ENCODE results near the gene DIO1.

The DIO1 gene

DNA sequence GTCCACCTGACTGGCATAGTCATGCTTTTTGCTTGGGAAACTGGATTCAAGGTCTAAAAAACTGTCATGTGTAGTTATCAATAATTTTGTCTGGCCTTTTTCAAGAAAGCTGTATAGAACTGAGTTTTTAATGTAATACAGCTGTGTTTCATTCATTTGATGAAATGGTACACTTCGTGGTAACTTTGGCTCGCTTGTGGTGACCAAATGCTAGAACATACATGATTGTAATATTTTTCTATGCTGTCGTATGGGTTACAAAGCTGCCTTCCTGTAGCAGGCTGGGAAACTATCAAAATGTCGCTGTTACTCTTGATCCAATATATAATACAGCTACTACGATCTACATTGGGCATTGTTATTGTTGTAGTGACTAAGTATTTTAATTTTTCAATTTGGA lies 54.3 kb downstream of the DIO1 start:
- Histone ChIP-seq H3K4me1 (ENCODE audit: control insufficient read depth, low read length) (peaks cover 30% of the 10 kb centered on the region), H3K36me3 (ENCODE audit: control insufficient read depth, low read length) (peaks cover 47% of the 10 kb centered on the region), H3K9me2 (replicated peaks; ENCODE audit: control insufficient read depth, low read length) (no peaks in the 10 kb centered on the region), H4K20me1 (ENCODE audit: control insufficient read depth, insufficient read depth, low read depth, low read length) (peaks cover 16% of the 10 kb centered on the region; the same call in 1 of the 2 replicates), H3K79me2 (ENCODE audit: control insufficient read depth, low read length) (peaks cover 56% of the 10 kb centered on the region), H3K27me3 (ENCODE audit: control insufficient read depth, low read length) (no peaks in the 10 kb centered on the region), H3K27ac (ENCODE audit: low read depth, low read length) (no peak overlapping the region), H3K9me3 (ENCODE audit: control insufficient read depth, insufficient read depth, low read length) (no peaks in the 10 kb centered on the region), H3K4me2 (ENCODE audit: low read length) (no peak overlapping the region), H3F3A (ENCODE audit: control insufficient read depth, insufficient read depth) (0 out of 2 replicates have a peak, but pooled peaks cover 4% of the 10 kb centered on the region), H3K4me3 (ENCODE audit: low read length) (no peak overlapping the region)
- TF ChIP-seq EZH2phosphoT487 (IDR thresholded peaks at IDR 0.05; ENCODE audit: borderline replicate concordance, low read length): no peak
- TF ChIP-seq, protein P1, sequence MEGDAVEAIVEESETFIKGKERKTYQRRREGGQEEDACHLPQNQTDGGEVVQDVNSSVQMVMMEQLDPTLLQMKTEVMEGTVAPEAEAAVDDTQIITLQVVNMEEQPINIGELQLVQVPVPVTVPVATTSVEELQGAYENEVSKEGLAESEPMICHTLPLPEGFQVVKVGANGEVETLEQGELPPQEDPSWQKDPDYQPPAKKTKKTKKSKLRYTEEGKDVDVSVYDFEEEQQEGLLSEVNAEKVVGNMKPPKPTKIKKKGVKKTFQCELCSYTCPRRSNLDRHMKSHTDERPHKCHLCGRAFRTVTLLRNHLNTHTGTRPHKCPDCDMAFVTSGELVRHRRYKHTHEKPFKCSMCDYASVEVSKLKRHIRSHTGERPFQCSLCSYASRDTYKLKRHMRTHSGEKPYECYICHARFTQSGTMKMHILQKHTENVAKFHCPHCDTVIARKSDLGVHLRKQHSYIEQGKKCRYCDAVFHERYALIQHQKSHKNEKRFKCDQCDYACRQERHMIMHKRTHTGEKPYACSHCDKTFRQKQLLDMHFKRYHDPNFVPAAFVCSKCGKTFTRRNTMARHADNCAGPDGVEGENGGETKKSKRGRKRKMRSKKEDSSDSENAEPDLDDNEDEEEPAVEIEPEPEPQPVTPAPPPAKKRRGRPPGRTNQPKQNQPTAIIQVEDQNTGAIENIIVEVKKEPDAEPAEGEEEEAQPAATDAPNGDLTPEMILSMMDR (IDR thresholded peaks at IDR 0.05; ENCODE audit: low read depth, low read length, poor library complexity, severe bottlenecking): no peak

DNA sequence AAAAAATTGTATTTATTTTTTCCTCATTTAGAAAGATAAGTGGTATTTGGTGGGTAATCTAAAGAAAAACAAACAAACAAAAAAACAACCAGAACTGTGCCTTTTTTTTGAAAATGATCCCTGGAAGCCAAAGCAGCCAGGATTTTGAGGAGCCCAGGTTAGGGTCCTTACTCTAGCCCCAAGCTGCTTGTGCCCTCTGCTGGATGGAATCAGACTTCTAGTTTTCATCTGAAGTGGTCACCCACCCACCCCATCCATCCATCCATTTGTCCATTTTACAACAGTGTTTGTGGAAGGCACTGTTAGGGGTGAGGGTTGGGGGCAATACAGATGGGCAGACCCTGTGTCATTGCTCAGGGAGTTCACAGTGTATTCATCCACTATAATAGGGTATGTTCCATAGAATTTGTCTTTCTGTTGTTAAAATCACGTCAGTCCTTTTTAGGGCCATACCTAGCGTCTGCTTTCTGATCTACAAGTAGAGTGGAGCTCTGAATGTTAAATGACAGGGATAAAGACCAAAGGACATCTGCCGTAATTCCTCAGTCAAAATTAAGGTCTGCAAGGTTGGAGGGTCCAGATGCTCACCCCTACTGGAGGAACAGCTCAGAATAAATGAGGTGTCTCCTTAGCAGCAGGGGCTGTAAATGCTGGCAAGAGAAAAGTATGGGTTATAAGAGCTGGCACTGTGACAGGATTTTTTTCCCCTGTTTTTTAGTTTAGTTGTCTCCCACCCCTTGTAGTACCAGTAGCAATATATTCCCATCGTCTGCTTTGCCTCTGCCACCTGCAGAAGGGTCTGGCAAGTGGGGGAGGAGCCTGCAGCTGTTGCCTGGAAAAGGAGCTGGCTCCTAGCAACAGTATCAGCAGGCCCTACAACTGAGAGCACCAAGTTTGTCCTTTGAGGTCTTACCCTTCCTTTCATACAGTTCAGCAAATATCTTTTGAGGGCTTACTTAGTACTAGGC lies 55.3 kb downstream of the DIO1 start:
- peaks cover 20% of the 10 kb centered on the region for H3K4me1 ChIP-seq (ENCODE audit: control insufficient read depth, low read length)
- peaks cover 49% of the 10 kb centered on the region for H3K36me3 ChIP-seq (ENCODE audit: control insufficient read depth, low read length)
- no peak for TF ChIP-seq EZH2phosphoT487 (IDR thresholded peaks at IDR 0.05; ENCODE audit: borderline replicate concordance, low read length)
- TF ChIP-seq, protein P1 (IDR thresholded peaks at IDR 0.05; ENCODE audit: low read depth, low read length, poor library complexity, severe bottlenecking): peak; percentile 73
- no peak overlapping the region for H3K4me3 ChIP-seq (ENCODE audit: low read length)
- no peaks in the 10 kb centered on the region for H3K9me2 ChIP-seq (replicated peaks; ENCODE audit: control insufficient read depth, low read length)
- peaks cover 4% of the 10 kb centered on the region; the same call in 1 of the 2 replicates for H3F3A ChIP-seq (ENCODE audit: control insufficient read depth, insufficient read depth)
- no peaks in the 10 kb centered on the region for H3K9me3 ChIP-seq (ENCODE audit: control insufficient read depth, insufficient read depth, low read length)
- no peak overlapping the region for H3K27ac ChIP-seq (ENCODE audit: low read depth, low read length)
- H3K27me3 ChIP-seq (ENCODE audit: control insufficient read depth, low read length): no peaks in the 10 kb centered on the region
- H4K20me1 ChIP-seq (ENCODE audit: control insufficient read depth, insufficient read depth, low read depth, low read length): peaks cover 13% of the 10 kb centered on the region; the same call in 1 of the 2 replicates
- peaks cover 46% of the 10 kb centered on the region for H3K79me2 ChIP-seq (ENCODE audit: control insufficient read depth, low read length)
- H3K4me2 ChIP-seq (ENCODE audit: low read length): no peak overlapping the region

DNA sequence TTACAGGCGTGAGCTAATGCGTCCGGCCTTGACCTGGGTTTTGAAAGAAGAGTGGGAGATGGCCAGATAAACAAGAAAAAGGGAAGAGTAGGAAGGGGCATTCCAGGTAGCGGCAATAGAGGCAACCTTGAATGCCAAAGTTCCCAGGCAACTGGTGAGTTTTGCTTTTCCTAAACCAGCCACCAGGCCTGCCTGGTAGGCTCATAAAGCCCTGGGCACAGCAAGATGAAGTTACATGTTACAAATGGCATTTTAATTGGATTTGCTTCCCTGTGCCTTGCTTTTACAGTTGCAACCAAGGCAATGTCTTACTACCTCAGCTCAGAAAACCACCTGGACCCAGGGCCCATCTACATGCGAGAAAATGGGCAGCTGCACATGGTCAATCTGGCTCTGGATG lies 57.7 kb downstream of the DIO1 start:
- H3K27ac ChIP-seq (ENCODE audit: low read depth, low read length): no peak overlapping the region
- H3K9me2 ChIP-seq (replicated peaks; ENCODE audit: control insufficient read depth, low read length): no peaks in the 10 kb centered on the region
- H3K4me2 ChIP-seq (ENCODE audit: low read length): no peak overlapping the region
- peaks cover 33% of the 10 kb centered on the region for H3K79me2 ChIP-seq (ENCODE audit: control insufficient read depth, low read length)
- TF ChIP-seq EZH2phosphoT487 (IDR thresholded peaks at IDR 0.05; ENCODE audit: borderline replicate concordance, low read length): no peak
- TF ChIP-seq, protein P1 (IDR thresholded peaks at IDR 0.05; ENCODE audit: low read depth, low read length, poor library complexity, severe bottlenecking): no peak
- peaks cover 4% of the 10 kb centered on the region; the same call in 1 of the 2 replicates for H3F3A ChIP-seq (ENCODE audit: control insufficient read depth, insufficient read depth)
- no peak overlapping the region for H3K4me3 ChIP-seq (ENCODE audit: low read length)
- H3K9me3 ChIP-seq (ENCODE audit: control insufficient read depth, insufficient read depth, low read length): no peaks in the 10 kb centered on the region
- H3K4me1 ChIP-seq (ENCODE audit: control insufficient read depth, low read length): peaks cover 12% of the 10 kb centered on the region
- H3K36me3 ChIP-seq (ENCODE audit: control insufficient read depth, low read length): peaks cover 48% of the 10 kb centered on the region
- peaks cover 13% of the 10 kb centered on the region; the same call in 1 of the 2 replicates for H4K20me1 ChIP-seq (ENCODE audit: control insufficient read depth, insufficient read depth, low read depth, low read length)
- H3K27me3 ChIP-seq (ENCODE audit: control insufficient read depth, low read length): no peaks in the 10 kb centered on the region

All from DOHH2 (cell line).